Left ventricle myocardium inferior (tissue), 1 donor: ENCODE measurements around the gene PPP2R5B. TPM values are rescaled to one million over a fixed set of nuclear protein-coding genes. Genes with fewer than 3 reads are reported as not detected.

Experiments
- DNase-seq: peaks from one replicate; pipeline ENCODE4 v3.0.0-alpha.2; 2020
- H3K27ac ChIP-seq: fragments of 200-600 bp; replicated peaks from 2 replicates; pipeline ENCODE4 v1.8.0; 2021
- H3K27me3 ChIP-seq: fragments of 200-600 bp; 2 replicates; pipeline ENCODE4 v1.8.0; 2021; ENCODE audit warnings: low read depth
- H3K36me3 ChIP-seq: fragments of 200-600 bp; 2 replicates; pipeline ENCODE4 v1.8.0; 2021
- H3K4me1 ChIP-seq: fragments of 200-600 bp; 2 replicates; pipeline ENCODE4 v1.8.0; 2021
- H3K4me3 ChIP-seq: fragments of 200-600 bp; 2 replicates; pipeline ENCODE4 v1.8.0; 2021; ENCODE audit warnings: mild to moderate bottlenecking, moderate library complexity
- H3K9me3 ChIP-seq: fragments of 200-600 bp; replicated peaks from 2 replicates; pipeline ENCODE4 v1.8.0; 2021
- intact Hi-C: fragments of 100-400 bp; cut with micrococcal nuclease; formaldehyde crosslinking; loops from one replicate; pipeline ENCODE4 v1.11.0; 2022
- total RNA-seq: library from RNA; stranded (reverse); fragmentation: NEBNext Ultra II Directional; extraction: Animal tissue kit (Norgen Biotek cat#: 25700); gene quantifications from one replicate; pipeline ENCODE4 v1.2.1, GENCODE V29; 2021
- TF ChIP-seq, protein P1 (sequence below): fragments of 200-600 bp; IDR thresholded peaks from 2 replicates; pipeline ENCODE4 v1.8.0; 2021; ENCODE audit warnings: antibody characterized with exemption, mild to moderate bottlenecking, borderline replicate concordance
- donor health status: DM: no; HTN: yes; CAD: no; lungs with severe emphysema.

Gene PPP2R5B
- total RNA-seq, 1 donor from 2014 or later: 22.5 TPM

DNA sequence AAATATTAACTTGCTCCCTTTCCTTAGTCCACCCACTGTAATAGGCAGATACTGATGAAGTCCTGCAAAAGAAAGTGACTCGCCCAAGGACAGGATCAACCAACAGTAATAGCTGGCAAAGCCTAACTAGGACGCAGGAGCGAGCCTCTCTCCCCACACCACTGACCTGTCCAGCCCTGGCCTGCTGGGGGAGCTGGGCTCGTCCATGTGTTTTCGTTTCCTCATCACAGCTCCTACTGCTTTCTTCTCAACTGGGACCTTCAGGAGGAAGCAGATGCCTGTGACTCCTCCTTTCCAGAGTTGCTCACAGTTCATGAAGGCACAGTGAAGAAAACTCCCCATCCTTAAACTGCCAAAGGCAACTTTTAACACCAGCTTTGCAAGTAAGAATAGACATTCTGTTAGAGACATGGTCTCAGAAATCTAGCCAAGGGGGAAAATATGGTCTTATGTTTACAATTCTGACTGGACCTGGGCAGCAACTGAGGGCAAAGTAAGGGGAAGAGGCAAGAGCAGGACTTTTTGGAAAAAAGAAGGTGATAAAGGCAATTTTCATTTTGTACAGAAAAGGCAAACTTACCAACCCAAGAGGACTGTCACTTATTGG lies 22.8 kb downstream of the PPP2R5B start:
- TF ChIP-seq, protein P1, sequence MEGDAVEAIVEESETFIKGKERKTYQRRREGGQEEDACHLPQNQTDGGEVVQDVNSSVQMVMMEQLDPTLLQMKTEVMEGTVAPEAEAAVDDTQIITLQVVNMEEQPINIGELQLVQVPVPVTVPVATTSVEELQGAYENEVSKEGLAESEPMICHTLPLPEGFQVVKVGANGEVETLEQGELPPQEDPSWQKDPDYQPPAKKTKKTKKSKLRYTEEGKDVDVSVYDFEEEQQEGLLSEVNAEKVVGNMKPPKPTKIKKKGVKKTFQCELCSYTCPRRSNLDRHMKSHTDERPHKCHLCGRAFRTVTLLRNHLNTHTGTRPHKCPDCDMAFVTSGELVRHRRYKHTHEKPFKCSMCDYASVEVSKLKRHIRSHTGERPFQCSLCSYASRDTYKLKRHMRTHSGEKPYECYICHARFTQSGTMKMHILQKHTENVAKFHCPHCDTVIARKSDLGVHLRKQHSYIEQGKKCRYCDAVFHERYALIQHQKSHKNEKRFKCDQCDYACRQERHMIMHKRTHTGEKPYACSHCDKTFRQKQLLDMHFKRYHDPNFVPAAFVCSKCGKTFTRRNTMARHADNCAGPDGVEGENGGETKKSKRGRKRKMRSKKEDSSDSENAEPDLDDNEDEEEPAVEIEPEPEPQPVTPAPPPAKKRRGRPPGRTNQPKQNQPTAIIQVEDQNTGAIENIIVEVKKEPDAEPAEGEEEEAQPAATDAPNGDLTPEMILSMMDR: peak; percentile 16
- no peak for DNase-seq
- Histone ChIP-seq H3K4me3 (no peak overlapping the region), H3K27me3 (peaks cover 4% of the 10 kb centered on the region), H3K4me1 (no peaks in the 10 kb centered on the region), H3K9me3 (no peaks in the 10 kb centered on the region), H3K36me3 (no peaks in the 10 kb centered on the region), H3K27ac (no peak overlapping the region)
- intact Hi-C loops: no loop called here

DNA sequence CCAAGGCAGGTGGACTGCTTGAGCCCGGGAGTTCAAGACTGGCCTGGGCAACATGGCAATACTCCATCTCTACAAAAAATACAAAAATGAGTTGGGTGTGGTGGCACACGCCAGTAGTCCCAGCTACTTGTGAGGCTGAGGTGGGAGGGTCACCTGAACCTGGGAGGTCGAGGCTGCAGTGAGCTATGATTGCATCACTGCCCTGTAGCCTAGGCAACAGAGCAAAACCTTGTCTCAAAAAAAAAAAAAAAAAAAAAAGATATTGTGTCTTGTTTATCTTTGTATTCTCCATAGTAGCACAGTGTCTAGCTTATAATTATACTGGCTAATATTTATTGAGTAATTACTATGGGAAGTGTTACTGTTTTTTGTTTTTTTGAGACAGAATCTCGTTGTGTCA lies 27.0 kb downstream of the PPP2R5B start:
- TF ChIP-seq, protein P1: no peak
- intact Hi-C loops: no loop called here
- Histone ChIP-seq H3K27me3 (peaks cover 16% of the 10 kb centered on the region), H3K27ac (no peak overlapping the region), H3K4me1 (no peaks in the 10 kb centered on the region), H3K36me3 (no peaks in the 10 kb centered on the region), H3K4me3 (no peak overlapping the region), H3K9me3 (no peaks in the 10 kb centered on the region)
- no peak for DNase-seq

DNA sequence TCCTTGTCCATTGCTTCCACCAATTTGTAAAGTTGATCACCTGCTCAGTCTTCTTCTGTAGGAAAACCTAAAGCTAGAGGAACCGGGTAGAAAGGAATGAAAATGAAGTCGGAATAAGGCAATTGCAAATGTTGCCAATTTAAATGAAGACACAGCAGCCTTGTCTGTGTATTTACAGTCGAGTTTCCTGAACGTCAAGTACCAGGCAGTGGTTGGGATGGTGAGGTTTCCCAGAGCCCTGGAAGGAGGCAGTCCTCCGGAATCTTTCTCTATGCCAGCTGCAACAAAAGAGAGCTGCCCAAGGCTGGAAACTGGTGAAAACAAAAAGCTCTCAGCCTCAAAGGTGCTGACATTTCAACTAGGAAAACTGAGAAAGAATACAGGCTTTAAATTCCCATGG lies 29.7 kb downstream of the PPP2R5B start:
- Histone ChIP-seq H3K36me3 (no peaks in the 10 kb centered on the region), H3K27me3 (peaks cover 31% of the 10 kb centered on the region), H3K4me1 (no peaks in the 10 kb centered on the region), H3K27ac (no peak overlapping the region), H3K9me3 (no peaks in the 10 kb centered on the region), H3K4me3 (no peak overlapping the region)
- DNase-seq: no peak
- intact Hi-C loops: no loop called here
- TF ChIP-seq, protein P1: no peak

DNA sequence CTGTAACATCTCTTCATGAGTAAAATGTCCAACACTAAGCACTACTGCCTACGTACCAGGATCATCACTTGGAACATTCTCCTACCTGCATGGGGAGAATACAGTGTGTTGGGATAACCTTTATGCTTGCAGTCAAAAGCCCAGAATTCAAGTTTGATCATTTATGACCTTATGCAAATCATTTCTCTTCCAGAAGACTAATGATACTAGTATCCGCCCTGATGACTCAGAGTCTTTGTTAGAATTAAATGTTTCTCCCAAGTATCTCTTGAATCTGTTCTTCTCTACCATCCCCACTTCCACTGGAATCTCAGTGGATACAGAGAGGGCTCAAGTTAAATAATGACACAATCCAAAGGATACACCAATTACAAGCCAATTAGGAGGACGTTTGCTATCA lies 35.0 kb downstream of the PPP2R5B start:
- H3K27ac ChIP-seq: no peak overlapping the region
- no peaks in the 10 kb centered on the region for H3K4me1 ChIP-seq
- no peak for DNase-seq
- H3K27me3 ChIP-seq: peaks cover 29% of the 10 kb centered on the region
- H3K36me3 ChIP-seq: no peaks in the 10 kb centered on the region
- intact Hi-C loops: no loop called here
- TF ChIP-seq, protein P1: no peak
- no peak overlapping the region for H3K4me3 ChIP-seq
- H3K9me3 ChIP-seq: no peaks in the 10 kb centered on the region

DNA sequence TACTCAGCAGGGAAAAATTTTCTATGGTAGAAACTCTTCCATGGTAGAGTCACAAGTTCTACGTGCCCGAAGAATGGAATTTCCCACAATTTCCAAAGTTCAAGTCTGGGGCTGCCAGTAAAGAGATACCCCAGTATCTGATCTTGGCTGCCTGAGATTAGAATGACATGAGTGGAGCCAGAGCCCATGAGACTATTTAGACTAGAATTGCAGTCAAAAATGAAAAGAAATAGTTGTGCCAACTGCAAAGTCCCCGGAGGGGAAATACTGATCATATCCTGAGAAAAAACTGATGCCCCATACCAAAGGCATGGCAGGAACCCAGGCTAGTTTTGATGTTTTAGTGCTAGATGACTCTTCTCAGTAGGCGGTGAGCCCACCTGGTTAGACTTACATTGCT lies 36.2 kb downstream of the PPP2R5B start:
- H3K4me1 ChIP-seq: no peaks in the 10 kb centered on the region
- TF ChIP-seq, protein P1: no peak
- H3K36me3 ChIP-seq: no peaks in the 10 kb centered on the region
- intact Hi-C loops: no loop called here
- H3K27me3 ChIP-seq: peaks cover 29% of the 10 kb centered on the region
- no peak overlapping the region for H3K4me3 ChIP-seq
- no peaks in the 10 kb centered on the region for H3K9me3 ChIP-seq
- no peak for DNase-seq
- no peak overlapping the region for H3K27ac ChIP-seq
